ENCODE data around the gene PRCC. TPM values are rescaled to one million over a fixed set of nuclear protein-coding genes. Genes with fewer than 3 reads are reported as not detected.
A peak's percentile ranks its signal among the peaks of the same experiment; 100 is the strongest.

Gene PRCC
- total RNA-seq, 1 donor from 2014 or later = 79.1 TPM

- H3K4me3 Mint-ChIP-seq = peak overlapping the region; percentile 96
- no peaks in the 10 kb centered on the region for H3K27me3 Mint-ChIP-seq
- no peaks in the 10 kb centered on the region for H3K9me3 Mint-ChIP-seq
- H3K27ac Mint-ChIP-seq = peak overlapping the region; percentile 99
- no peak for DNase-seq (ENCODE audit: extremely low spot score, unreplicated experiment)
- no peak for TF ChIP-seq CTCF (conservative IDR thresholded peaks at IDR 0.05)
- H3K36me3 Mint-ChIP-seq = peaks cover 8% of the 10 kb centered on the region
- H3K4me1 Mint-ChIP-seq (ENCODE audit: unreplicated experiment) = peaks cover 37% of the 10 kb centered on the region
Observed at GRCh38 chr1:156749419-156750118, 17.8 kb upstream of the PRCC start.

DNA sequence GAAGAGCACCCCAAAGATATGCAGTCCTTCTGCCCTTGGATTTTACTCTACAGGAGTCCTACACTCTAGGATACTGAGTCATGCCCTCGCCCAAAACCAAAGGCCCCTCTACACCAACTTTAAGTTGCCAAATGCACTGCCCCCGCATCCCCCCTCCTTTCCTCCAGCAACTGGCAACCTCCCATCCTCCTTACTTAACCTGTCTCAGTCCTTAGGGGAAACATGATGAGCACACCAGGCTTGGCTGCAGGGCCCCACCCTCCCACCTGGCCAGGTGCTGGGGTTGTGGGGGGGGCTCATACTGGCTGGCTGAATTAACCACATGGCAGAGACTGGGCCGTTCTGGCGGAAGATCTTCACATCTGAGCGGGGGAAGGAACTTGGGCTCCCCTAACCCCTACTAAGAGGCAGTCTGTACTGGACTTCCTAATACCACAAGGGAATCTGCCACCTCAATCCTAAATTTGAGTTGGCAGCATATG lies 17.1 kb upstream of the PRCC start:
- peaks cover 39% of the 10 kb centered on the region for H3K4me1 Mint-ChIP-seq (ENCODE audit: unreplicated experiment)
- no peak for DNase-seq (ENCODE audit: extremely low spot score, unreplicated experiment)
- H3K9me3 Mint-ChIP-seq = no peaks in the 10 kb centered on the region
- H3K36me3 Mint-ChIP-seq = peaks cover 8% of the 10 kb centered on the region
- H3K27ac Mint-ChIP-seq = peak overlapping the region; percentile 99
- H3K4me3 Mint-ChIP-seq = peak overlapping the region; percentile 96
- H3K27me3 Mint-ChIP-seq = no peaks in the 10 kb centered on the region
- no peak for TF ChIP-seq CTCF (conservative IDR thresholded peaks at IDR 0.05)

GRCh38 chr1:156750711-156751450 lies 16.5 kb upstream of the PRCC start:
- peak; percentile 29 for TF ChIP-seq CTCF (conservative IDR thresholded peaks at IDR 0.05)
- Mint-ChIP-seq H3K9me3 (no peaks in the 10 kb centered on the region), H3K36me3 (peaks cover 3% of the 10 kb centered on the region), H3K27me3 (no peaks in the 10 kb centered on the region), H3K4me3 (peak overlapping the region; percentile 96), H3K27ac (peak overlapping the region; percentile 99), H3K4me1 (ENCODE audit: unreplicated experiment) (peaks cover 35% of the 10 kb centered on the region)
- DNase-seq (ENCODE audit: extremely low spot score, unreplicated experiment) = no peak

- Mint-ChIP-seq H3K4me1 (ENCODE audit: unreplicated experiment) (peaks cover 32% of the 10 kb centered on the region), H3K27me3 (no peaks in the 10 kb centered on the region), H3K4me3 (peak within 1 kb of the TSS; percentile 96), H3K36me3 (no peaks in the 10 kb centered on the region), H3K27ac (peak within 1 kb of the TSS; percentile 99), H3K9me3 (no peaks in the 10 kb centered on the region)
- TF ChIP-seq CTCF (conservative IDR thresholded peaks at IDR 0.05) = no peak
- DNase-seq (ENCODE audit: extremely low spot score, unreplicated experiment) = no peak
Observed at GRCh38 chr1:156751451-156751756, 15.9 kb upstream of the PRCC start, which contains the start of gene HDGF. TSS of gene HDGF (minus strand) at chr1:156751675. CDS start at chr1:156751429, 246 bp downstream.

DNA sequence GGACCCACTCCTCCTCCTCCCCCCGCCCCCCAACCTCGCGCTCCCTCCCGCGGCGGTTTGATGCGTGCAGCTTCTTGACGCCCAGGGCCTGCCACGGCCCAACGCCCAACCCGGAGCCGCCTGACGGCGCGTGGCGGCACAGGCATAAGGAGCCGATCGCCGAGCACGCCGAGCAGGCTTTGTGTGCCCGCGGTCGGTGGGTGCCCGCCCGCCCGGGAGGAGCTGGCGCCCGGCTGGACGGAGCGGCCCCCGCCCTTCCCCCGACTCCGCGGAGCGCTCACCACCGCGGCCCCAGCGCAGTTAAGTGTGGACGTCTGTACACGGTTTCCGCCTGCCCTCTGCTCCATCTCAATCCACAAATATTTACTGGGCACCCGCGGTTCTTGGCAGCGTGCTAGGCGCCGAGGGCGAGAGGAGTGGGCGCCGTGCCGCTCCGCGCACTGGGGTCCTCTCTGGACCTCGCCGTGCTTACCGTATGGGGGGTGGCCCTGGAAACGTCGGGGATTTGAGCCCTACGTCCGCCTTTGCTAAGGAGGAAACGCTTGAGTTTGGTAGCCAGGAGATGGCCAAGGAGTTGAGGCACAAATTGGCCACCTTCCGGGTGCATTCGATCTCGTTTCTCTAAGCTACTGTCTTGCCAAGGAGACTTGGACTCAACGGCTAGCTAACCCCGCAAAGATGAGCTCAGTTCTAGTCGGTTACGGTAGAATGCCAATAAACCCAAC lies 15.4 kb upstream of the PRCC start:
- Mint-ChIP-seq H3K4me1 (ENCODE audit: unreplicated experiment) (peaks cover 32% of the 10 kb centered on the region), H3K27ac (peak overlapping the region; percentile 95)

More for the DNA sequence above, 15.4 kb upstream of the PRCC start:
- Mint-ChIP-seq H3K4me3 (peak overlapping the region; percentile 96), H3K36me3 (no peaks in the 10 kb centered on the region), H3K27me3 (no peaks in the 10 kb centered on the region), H3K9me3 (no peaks in the 10 kb centered on the region)
- DNase-seq (ENCODE audit: extremely low spot score, unreplicated experiment) = peak; percentile 97
- no peak for TF ChIP-seq CTCF (conservative IDR thresholded peaks at IDR 0.05)

Data from type B pancreatic cell (in vitro differentiated cells).